GM15510 (cell line): Measurements from ENCODE around the gene C18orf63.

Experiments
- POLR2A ChIP-seq: IDR thresholded peaks from 3 replicates; pipeline ENCODE4 v1.6.1; 2011; ENCODE audit warnings: borderline replicate concordance; ENCODE audit not compliant: insufficient read length; ENCODE audit errors: extremely low read depth

C18orf63 gene

DNA sequence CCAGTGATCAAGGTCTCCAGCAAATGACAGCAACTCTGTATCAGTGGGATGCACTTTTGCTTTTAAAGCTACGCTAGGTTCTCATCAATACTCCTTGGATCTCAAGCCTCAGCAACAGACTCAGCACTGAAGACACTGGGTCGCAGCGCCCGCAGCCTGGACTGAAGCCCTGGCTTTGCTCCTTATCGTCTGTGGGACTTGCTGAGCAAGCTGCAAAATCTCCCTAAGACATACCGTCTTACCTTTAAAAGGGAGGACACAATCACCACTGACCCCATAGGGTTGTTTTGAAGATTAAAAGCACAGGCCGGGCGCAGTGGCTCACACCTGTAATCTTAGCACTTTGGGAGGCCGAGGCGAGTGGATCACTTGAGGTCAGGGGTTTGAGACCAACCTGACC, 32.0 kb upstream of the C18orf63 start:
- no peak for TF ChIP-seq POLR2A

GRCh38 chr18:74284191-74284979, 31.3 kb upstream of the C18orf63 start:
- no peak for TF ChIP-seq POLR2A

DNA sequence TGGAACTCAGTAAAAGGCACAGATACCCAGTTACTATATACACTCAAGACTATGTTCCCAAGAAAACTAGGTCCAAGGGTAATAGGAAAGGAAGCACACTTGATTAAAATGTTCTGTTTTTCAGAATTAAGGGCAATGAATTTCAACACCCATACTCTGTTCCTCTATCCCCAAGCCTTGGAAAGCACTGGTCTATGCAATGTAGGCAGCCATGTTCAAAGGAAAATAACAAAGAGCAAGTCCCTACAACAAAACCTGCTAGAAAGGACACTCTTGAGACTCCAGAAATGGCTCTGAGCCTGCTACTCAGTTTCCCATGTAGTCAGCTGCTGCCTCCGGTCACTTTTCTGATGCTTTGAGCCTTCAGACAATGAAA, 30.7 kb upstream of the C18orf63 start:
- TF ChIP-seq POLR2A = no peak

DNA sequence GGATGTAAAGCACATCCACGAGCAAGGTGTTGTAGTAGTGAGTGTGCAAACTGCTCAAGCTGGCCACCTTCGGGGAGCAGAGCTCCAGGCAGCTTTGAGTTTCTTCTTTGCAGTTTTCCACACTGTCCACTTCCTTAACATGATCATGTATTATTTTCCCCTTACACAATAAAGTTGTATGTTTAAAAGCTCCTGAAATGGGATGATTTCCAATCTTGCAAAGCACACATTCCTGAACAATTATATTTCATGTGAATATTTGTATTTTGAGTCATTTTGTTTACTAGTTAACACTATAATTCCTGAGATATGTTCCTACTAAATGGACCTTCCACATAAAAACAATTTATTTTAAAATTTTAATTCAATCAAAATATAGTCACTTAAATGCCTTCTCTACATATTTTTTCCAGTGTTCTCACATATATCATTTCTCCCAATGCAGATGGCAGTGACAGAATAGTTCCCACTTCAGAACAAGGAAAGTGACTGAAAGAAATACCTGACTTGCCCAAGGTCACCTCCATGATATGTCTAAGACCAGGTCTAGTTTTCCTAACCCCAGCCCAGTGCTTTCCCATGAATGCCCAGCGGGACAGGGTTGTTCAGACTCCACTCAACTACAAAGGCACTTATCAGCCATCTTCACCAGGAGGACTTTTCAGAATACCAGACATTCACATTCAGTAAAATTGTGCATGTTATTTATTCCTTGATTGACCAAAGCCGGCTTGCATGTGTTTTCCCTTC, 29.4 kb upstream of the C18orf63 start:
- no peak for TF ChIP-seq POLR2A

- TF ChIP-seq POLR2A = no peak
Observed at GRCh38 chr18:74286856-74287255, 28.8 kb upstream of the C18orf63 start.

DNA sequence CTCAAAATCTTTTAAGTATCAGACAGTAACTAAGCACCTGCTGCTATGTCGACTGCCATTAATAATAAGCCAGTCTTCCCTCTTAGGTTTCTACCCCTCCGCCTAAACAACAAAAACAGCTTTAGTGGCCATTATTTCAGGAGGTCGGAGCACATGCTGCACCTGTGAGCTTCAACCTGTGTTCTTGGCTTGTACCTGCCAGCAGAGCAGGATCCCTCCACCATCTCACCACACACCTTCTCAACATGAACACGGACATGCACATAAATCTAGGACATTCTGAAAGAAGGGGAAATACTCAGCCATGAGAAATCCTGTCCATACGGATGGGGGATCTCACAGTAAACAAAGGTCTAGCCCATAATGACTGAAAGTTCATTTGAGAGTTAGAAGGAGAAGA, 27.6 kb upstream of the C18orf63 start:
- TF ChIP-seq POLR2A = no peak

- TF ChIP-seq POLR2A = no peak
Observed at GRCh38 chr18:74288730-74289129, 26.9 kb upstream of the C18orf63 start.

DNA sequence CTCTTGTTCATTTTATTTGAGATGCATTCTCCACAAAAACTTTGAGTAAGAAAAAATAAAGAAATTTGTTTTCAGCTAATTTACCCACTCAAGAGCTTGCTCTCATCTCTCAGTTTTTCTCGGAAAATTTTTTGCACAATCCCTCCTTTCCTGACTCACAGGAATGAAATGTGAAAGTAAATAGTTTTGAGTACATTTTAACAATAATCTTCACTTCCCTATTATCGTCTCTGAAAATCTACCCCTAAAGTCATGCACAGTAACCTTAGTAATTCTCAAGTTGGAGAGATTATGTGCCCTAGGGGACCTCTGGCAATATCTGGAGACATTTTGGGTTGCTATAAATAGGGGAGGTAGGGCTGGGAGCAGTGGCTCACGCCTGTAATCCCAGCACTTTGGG, 26.5 kb upstream of the C18orf63 start:
- TF ChIP-seq POLR2A = no peak

DNA sequence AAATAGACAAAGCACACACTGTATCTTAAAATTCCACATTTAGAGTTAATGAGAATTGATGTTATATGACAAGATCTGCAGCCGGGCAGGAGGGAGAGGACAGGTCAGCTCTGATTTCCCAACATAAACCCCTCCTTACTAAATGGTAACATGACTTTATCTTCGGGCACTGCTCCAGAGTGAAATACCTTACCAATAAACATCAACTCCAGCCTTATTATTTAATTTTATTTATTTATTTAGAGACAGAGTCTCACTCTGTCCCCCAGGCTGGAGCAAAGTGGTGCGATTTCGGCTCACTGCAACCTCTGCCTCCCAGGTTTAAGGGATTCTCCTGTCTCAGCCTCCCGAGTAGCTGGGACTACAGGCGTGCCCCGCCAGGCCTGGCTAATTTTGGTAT, 25.6 kb upstream of the C18orf63 start:
- TF ChIP-seq POLR2A = no peak

GRCh38 chr18:74290794-74291471, 24.7 kb upstream of the C18orf63 start:
- no peak for TF ChIP-seq POLR2A

GRCh38 chr18:74291472-74291770, 24.2 kb upstream of the C18orf63 start:
- no peak for TF ChIP-seq POLR2A

DNA sequence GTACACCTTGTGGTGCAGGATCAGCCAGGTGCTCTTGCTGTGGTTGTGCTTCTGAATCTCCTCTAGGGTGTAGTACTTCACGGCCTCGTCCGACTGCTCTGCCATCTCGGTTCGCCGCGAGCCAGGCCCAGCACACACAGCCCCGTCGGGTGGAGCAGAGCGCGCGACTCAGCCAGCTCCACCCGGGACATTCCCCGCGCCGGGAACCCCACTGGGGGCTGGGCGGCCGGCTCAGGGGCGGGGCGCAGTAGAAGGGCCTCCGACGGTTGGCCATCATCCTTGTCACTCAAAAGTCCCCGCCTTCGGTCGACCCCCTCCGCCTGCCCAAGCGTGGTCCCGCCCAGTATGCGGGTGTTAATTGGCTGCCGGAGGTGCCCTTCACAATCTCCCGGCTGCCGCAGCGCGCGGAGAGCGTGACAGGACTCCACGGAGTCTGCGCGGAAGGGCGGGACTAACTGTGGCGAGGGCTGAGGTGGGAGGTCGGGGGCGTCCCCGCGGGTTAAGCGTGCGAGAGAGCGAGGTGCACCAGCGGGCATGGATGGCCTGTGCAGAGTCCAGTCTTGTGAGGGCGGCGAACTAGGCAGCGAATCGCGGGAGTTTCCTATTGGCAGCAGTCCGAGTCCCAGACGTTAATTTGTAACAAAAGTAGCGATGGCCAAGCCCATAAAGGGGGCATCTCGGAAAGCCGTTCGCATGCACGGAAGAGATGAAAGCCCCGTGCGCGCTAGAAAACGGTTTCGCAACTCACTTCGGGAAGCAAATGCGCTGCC, 23.7 kb upstream of the C18orf63 start, which contains the start of gene CYB5A:
TSS of gene CYB5A (minus strand) at position 193 of the 770 bp plus-strand sequence. CDS start at position 105, 88 bp downstream.
- TF ChIP-seq POLR2A = peak; percentile 44

DNA sequence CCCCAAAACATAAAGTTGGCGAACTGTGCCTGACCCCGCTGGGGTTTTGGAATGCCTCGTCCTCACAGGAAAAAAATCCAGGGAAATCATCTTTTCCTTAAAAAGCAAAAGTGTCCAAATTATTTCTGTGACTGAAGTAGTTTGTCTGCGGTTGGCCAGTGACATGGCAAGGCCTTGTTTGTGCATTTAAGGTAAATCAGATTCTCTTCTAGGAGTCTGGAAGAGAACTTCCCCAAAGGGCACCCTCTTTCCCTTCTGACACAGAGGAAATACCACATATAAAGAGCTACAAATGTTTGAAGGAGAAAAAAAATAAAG, 23.1 kb upstream of the C18orf63 start:
- TF ChIP-seq POLR2A = no peak

- no peak for TF ChIP-seq POLR2A
Observed at GRCh38 chr18:74294526-74294925, 21.1 kb upstream of the C18orf63 start.

- TF ChIP-seq POLR2A = no peak
Observed at GRCh38 chr18:74299162-74299561, 16.5 kb upstream of the C18orf63 start.
